AG04450 (cell line): Measurements from ENCODE around the gene HCN2. TPM values are rescaled to one million over a fixed set of nuclear protein-coding genes. Genes with fewer than 3 reads are reported as not detected.
"Not testable (repeated sequence)": the region's sequence is repeated elsewhere in the genome, so short reads cannot be mapped to it uniquely, and the experiment has no call there.

Experiments
- CTCF ChIA-PET: fragments of 300-600, 350-600 bp; formaldehyde crosslinking; extraction: SDS; loops from one replicate; lab custom pipeline; 2022; ENCODE audit warnings: antibody characterized with exemption, inconsistent platforms; lab: Charles Lee
- POLR2A ChIA-PET: fragments of 350-600 bp; formaldehyde crosslinking; extraction: SDS; loops from one replicate; lab custom pipeline; 2021; ENCODE audit warnings: antibody characterized with exemption, inconsistent platforms; lab: Yijun Ruan, JAX
- DNase-seq: peaks from one replicate; pipeline ENCODE4 v3.0.0-alpha.2; 2011; ENCODE audit warnings: low read depth, low spot score
- H3K27ac ChIP-seq: one replicate; pipeline ENCODE4 v1.5.1; 2012; ENCODE audit warnings: low read depth, low read length, control low read depth
- H3K27me3 ChIP-seq: one replicate; pipeline ENCODE4 v1.6.0; 2012; ENCODE audit warnings: low read length; ENCODE audit not compliant: control insufficient read depth, insufficient read depth
- H3K4me3 ChIP-seq: 2 replicates; pipeline ENCODE4 v1.5.1; 2011; ENCODE audit warnings: mild to moderate bottlenecking, low read depth, low read length, control low read depth
- H3K9me3 ChIP-seq: 2 replicates; pipeline ENCODE4 v1.5.1; 2012; ENCODE audit warnings: low read length; ENCODE audit not compliant: control insufficient read depth, insufficient read depth
- CTCF ChIP-seq: IDR thresholded peaks from 2 replicates; pipeline ENCODE4 v1.5.1; 2011; ENCODE audit warnings: low read depth, low read length, control low read depth, inconsistent platforms
- polyA plus RNA-seq: library from polyadenylated mRNA; depleted of rRNA; stranded (reverse); fragments of >200 nt; gene quantifications from 2 replicates; pipeline ENCODE4 v1.2.3, GENCODE V29; 2011

HCN2 gene
- polyA plus RNA-seq, 1 experiment, result 0.33 TPM

GRCh38 chr19:628168-628567 lies 38.5 kb downstream of the HCN2 start:
- TF ChIP-seq CTCF, result peak; percentile 36
- Histone ChIP-seq H3K4me3 (no peak overlapping the region), H3K9me3 (no peaks in the 10 kb centered on the region; the same call in 1 of the 2 replicates), H3K27me3 (no peaks in the 10 kb centered on the region), H3K27ac (no peak overlapping the region)
- CTCF ChIA-PET, result no interaction called here
- POLR2A ChIA-PET, result no interaction called here
- DNase-seq, result no peak

GRCh38 chr19:629515-629914 lies 39.8 kb downstream of the HCN2 start:
- DNase-seq, CTCF ChIA-PET, H3K27ac ChIP-seq, H3K27me3 ChIP-seq, POLR2A ChIA-PET, H3K9me3 ChIP-seq, H3K4me3 ChIP-seq: not testable (repeated sequence)

- CTCF ChIA-PET, result no interaction called here
- no peaks in the 10 kb centered on the region for H3K27me3 ChIP-seq
- no peaks in the 10 kb centered on the region; the same call in 1 of the 2 replicates for H3K9me3 ChIP-seq
- POLR2A ChIA-PET, result interaction anchor here (0.6 kb wide), 1 partner anchor 903 kb away, joined by 5 read pairs; no protein-coding TSS in a partner anchor
- TF ChIP-seq CTCF, result no peak
- no peak overlapping the region for H3K4me3 ChIP-seq
- no peak for DNase-seq
- no peak overlapping the region for H3K27ac ChIP-seq
Observed at GRCh38 chr19:629961-630714, 40.5 kb downstream of the HCN2 start.

GRCh38 chr19:632579-633067 lies 42.9 kb downstream of the HCN2 start:
- Histone ChIP-seq H3K27ac (peak overlapping the region; percentile 31), H3K4me3 (peak overlapping the region; percentile 87), H3K9me3 (no peaks in the 10 kb centered on the region; the same call in 1 of the 2 replicates), H3K27me3 (no peaks in the 10 kb centered on the region)
- DNase-seq, result no peak
- ChIA-PET POLR2A (no interaction called here), CTCF (interaction anchor here (0.8 kb wide), 1 partner anchor 46 kb away, joined by 4 read pairs; no protein-coding TSS in a partner anchor)
- no peak for TF ChIP-seq CTCF

- H3K27ac ChIP-seq, result peak within 1 kb of the TSS; percentile 31
- H3K9me3 ChIP-seq, result no peaks in the 10 kb centered on the region; the same call in 1 of the 2 replicates
- H3K4me3 ChIP-seq, result peak within 1 kb of the TSS; percentile 87
- no peaks in the 10 kb centered on the region for H3K27me3 ChIP-seq
- ChIA-PET POLR2A (interaction anchor here (0.6 to 1.0 kb wide), 2 partner anchors 14 to 48 kb away, joined by 4 read pairs; no protein-coding TSS in a partner anchor), CTCF (no interaction called here)
- DNase-seq, result peak; percentile 96
- TF ChIP-seq CTCF, result no peak
Observed at GRCh38 chr19:633068-633785, 43.5 kb downstream of the HCN2 start, which contains the start of gene POLRMT. Gene POLRMT, minus strand, starts transcription at chr19:633537. Its CDS starts 25 bp downstream, at chr19:633512.
